IgD-negative memory B cell (primary cell): ENCODE data around the gene SPEF1. TPM values are rescaled to one million over a fixed set of nuclear protein-coding genes. Genes with fewer than 3 reads are reported as not detected.
A peak's percentile ranks its signal among the peaks of the same experiment; 100 is the strongest.
"Not testable (repeated sequence)": the region's sequence is repeated elsewhere in the genome, so short reads cannot be mapped to it uniquely, and the experiment has no call there.

Experiments used
- H3K27ac Mint-ChIP-seq, 3 donors: one replicate each; pipeline ENCODE4 v1.8.0; 2020 to 2022; ENCODE audit warnings: mild to moderate bottlenecking in 3 of 3, mixed read lengths in 3 of 3, moderate library complexity in 1 of 3
- H3K27me3 Mint-ChIP-seq: one replicate; pipeline ENCODE4 v1.8.0; 2021; ENCODE audit warnings: mixed read lengths
- H3K36me3 Mint-ChIP-seq: one replicate; pipeline ENCODE4 v1.8.0; 2020; ENCODE audit warnings: mild to moderate bottlenecking, mixed read lengths
- H3K4me1 Mint-ChIP-seq, 3 donors: one replicate each; pipeline ENCODE4 v1.8.0; 2020 to 2022; ENCODE audit warnings: mixed read lengths in 3 of 3, mild to moderate bottlenecking in 1 of 3
- H3K4me3 Mint-ChIP-seq, 4 donors: one replicate each; pipeline ENCODE4 v1.8.0; 2020 to 2022; ENCODE audit warnings: mild to moderate bottlenecking in 4 of 4, mixed read lengths in 4 of 4, moderate library complexity in 3 of 4
- H3K9me3 Mint-ChIP-seq, 3 donors: one replicate each; pipeline ENCODE4 v1.8.0; 2020 to 2021; ENCODE audit warnings: mixed read lengths in 3 of 3, mild to moderate bottlenecking in 1 of 3
- polyA plus RNA-seq: library from polyadenylated mRNA; unstranded; fragments of 300-500 nt; fragmentation: Illumina TruSeq; gene quantifications from one replicate; pipeline ENCODE4 v1.2.3, GENCODE V29; 2021

Gene SPEF1
- polyA plus RNA-seq, 1 donor from 2014 or later, result not detected

DNA sequence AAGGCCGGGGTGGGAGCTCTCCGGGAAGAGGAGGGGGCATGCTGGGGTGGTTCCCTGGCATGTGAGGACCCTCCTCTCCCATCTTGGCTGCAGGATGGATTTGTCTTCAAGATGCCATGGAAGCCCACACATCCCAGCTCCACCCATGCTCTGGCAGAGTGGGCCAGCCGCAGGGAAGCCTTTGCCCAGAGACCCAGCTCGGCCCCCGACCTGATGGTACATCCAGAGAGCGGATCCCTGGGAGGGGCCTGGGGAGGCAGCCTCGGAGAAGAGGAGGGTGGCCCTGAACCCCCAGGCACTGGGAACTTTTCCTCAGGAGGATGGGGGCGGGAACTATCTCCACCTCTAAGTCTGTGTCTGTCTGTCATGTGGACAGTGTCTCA is 19.6 kb upstream of the SPEF1 start:
- Mint-ChIP-seq H3K36me3 (peaks cover 4% of the 10 kb centered on the region), H3K9me3 (no peaks in the 10 kb centered on the region), H3K4me1 (peaks cover 37 to 47% (median 37%) of the 10 kb centered on the region in 3 donors), H3K27ac (peak overlapping the region in 2 of 3 donors; percentile 95 to 98), H3K27me3 (no peaks in the 10 kb centered on the region), H3K4me3 (no peak overlapping the region)

DNA sequence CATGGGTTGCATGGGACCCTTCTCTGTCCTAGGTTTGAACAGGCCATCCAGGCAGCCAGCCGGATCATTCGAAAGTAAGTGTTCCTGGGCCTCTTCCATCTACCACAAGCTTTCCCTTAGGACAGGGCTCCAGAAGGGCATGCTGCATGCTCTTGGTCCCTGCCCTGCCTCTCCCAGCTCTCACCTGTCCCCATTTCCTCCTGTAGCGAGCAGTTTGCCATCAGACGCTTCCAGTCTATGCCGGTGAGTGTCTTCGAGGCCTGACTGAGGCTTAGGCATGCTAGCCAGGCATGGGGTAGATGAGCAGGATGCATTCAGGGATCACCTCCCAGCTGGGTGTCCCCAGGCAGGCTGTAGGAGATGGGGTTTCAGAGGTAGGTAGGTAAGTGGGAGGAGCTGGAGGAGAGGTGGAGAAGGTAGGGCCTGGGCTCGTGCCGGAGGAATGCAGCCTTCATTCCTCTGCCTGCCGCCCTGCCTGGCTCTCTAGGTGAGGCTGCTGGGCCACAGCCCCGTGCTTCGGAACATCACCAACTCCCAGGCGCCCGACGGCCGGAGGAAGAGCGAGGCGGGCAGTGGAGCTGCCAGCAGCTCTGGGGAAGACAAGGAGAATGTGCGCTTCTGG is 19.1 kb upstream of the SPEF1 start:
- peak overlapping the region in 3 of 4 donors; percentile 43 to 91 (median 87) for H3K4me3 Mint-ChIP-seq
- H3K9me3 Mint-ChIP-seq, result no peaks in the 10 kb centered on the region

DNA sequence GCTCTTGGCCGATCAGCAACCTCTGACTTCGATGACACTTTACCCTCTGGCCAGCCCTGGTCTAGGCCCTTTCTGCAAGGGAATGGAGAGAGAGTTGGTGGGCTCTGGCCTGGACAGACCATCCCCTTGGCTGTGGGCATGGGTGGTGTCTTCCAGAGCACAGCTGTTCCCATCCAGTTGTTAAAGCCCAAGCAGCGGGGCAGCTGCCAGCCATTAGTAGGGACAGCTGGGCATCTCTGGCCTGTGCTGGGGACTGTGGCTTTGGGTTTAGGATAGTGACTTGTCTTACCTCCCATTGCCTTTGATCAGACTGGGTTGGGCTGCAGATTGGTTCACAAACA is 17.6 kb upstream of the SPEF1 start:
- Mint-ChIP-seq H3K27me3 (no peaks in the 10 kb centered on the region), H3K27ac (peak overlapping the region; percentile 95 to 98 (median 98)), H3K4me3 (peak overlapping the region; percentile 63 to 91 (median 89)), H3K9me3 (no peaks in the 10 kb centered on the region), H3K36me3 (peaks cover 2% of the 10 kb centered on the region), H3K4me1 (peaks cover 42 to 49% (median 43%) of the 10 kb centered on the region in 3 donors)

More for the DNA sequence above, 19.1 kb upstream of the SPEF1 start:
- Mint-ChIP-seq H3K4me1 (peaks cover 41 to 48% (median 42%) of the 10 kb centered on the region in 3 donors), H3K36me3 (peaks cover 4% of the 10 kb centered on the region), H3K27ac (peak overlapping the region; percentile 95 to 98 (median 98)), H3K27me3 (no peaks in the 10 kb centered on the region)

DNA sequence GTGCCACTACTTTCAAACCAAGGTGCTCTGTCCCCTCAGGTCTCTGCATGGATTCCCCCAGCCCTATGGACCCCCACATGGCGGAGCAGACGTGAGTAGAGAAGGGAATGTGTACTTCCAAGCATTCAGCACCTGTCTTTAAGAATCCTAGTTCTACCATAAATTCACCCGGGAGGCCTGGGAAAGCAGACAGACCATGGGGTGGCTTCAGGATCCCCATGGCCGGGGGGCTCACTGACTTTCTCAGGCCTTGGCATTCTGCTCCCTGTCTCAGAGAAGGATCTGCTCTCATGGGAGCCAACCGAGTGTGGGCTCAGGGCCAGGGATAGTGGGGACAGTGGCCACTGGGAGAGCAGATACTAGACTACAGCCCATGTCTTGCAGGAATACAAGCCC is 17.1 kb upstream of the SPEF1 start:
- H3K4me3 Mint-ChIP-seq, result peak overlapping the region; percentile 76 to 91 (median 89)
- no peaks in the 10 kb centered on the region for H3K9me3 Mint-ChIP-seq
- H3K36me3 Mint-ChIP-seq, result peaks cover 2% of the 10 kb centered on the region
- H3K4me1 Mint-ChIP-seq, result peaks cover 40 to 48% (median 43%) of the 10 kb centered on the region in 3 donors
- H3K27me3 Mint-ChIP-seq, result no peaks in the 10 kb centered on the region
- H3K27ac Mint-ChIP-seq, result peak overlapping the region; percentile 85 to 98 (median 98)

GRCh38 chr20:3797592-3798372 is 16.5 kb upstream of the SPEF1 start:
- no peaks in the 10 kb centered on the region for H3K27me3 Mint-ChIP-seq

GRCh38 chr20:3797226-3797545 is 15.9 kb upstream of the SPEF1 start:
- peak overlapping the region; percentile 76 to 91 (median 89) for H3K4me3 Mint-ChIP-seq
- peak overlapping the region in 1 of 3 donors; percentile 98 for H3K27ac Mint-ChIP-seq
- H3K4me1 Mint-ChIP-seq, result peaks cover 36 to 42% (median 38%) of the 10 kb centered on the region in 3 donors
- H3K27me3 Mint-ChIP-seq, result no peaks in the 10 kb centered on the region
- H3K36me3 Mint-ChIP-seq, result no peaks in the 10 kb centered on the region
- H3K9me3 Mint-ChIP-seq, result no peaks in the 10 kb centered on the region

More at GRCh38 chr20:3797592-3798372, 16.5 kb upstream of the SPEF1 start:
- peaks cover 38 to 46% (median 41%) of the 10 kb centered on the region in 3 donors for H3K4me1 Mint-ChIP-seq
- H3K27ac Mint-ChIP-seq, result peak overlapping the region; percentile 85 to 98 (median 98)
- H3K4me3 Mint-ChIP-seq, result peak overlapping the region; percentile 76 to 91 (median 89)
- peaks cover 2% of the 10 kb centered on the region for H3K36me3 Mint-ChIP-seq
- H3K9me3 Mint-ChIP-seq, result no peaks in the 10 kb centered on the region

GRCh38 chr20:3796477-3797225 is 15.4 kb upstream of the SPEF1 start:
- peak overlapping the region; percentile 76 to 98 (median 91) for H3K4me3 Mint-ChIP-seq
- H3K36me3 Mint-ChIP-seq, result no peaks in the 10 kb centered on the region
- peaks cover 36 to 42% (median 38%) of the 10 kb centered on the region in 3 donors for H3K4me1 Mint-ChIP-seq
- no peaks in the 10 kb centered on the region for H3K9me3 Mint-ChIP-seq
- no peaks in the 10 kb centered on the region for H3K27me3 Mint-ChIP-seq
- peak overlapping the region in 2 of 3 donors; percentile 13 to 99 for H3K27ac Mint-ChIP-seq

DNA sequence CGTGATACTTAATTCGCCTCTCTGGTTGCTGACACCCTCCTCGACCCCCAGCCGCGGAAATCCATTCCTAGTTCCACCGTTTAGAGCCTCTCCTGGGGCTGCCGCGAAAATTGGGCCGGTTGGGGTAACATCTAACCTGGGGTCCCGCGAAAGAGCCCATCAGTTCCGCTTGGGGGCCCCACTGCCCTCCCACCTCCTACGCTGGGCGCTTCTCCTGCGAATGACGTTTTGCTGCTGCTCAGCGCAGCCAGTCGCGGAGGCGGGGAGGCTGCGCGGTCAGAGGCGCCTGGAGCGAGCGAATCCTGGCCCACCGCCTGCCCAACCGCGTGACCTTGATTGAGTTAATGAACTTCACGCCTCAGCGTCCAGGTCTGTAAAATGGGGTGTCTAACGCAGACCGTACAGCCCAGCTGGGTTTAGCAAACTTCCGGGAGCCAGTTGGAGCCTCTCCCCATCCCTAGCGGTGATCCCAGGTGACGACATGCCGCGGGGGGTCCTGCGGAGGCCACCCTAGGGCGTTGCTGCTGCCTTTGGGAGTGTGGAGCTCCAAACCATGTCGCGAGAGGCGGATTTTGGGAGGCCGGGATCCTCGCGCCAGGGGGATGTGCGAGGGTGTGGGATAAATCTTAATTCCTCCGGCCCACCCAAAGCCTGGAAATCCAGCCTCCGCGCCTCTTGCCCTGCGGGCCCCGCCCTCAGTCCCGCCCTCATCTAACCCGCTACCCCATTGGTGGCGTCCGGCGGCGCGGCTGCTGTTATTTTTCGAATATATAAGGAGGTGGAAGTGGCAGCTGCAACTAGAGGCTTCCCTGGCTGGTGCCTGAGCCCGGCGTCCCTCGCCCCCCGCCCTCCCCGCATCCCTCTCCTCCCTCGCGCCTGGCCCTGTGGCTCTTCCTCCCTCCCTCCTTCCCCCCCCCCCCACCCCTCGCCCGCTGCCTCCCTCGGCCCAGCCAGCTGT is 14.5 kb upstream of the SPEF1 start, which contains the start of gene CDC25B:
Gene CDC25B, plus strand, starts transcription at position 800 of the 958 bp plus-strand sequence. CDS start 222 bp downstream, outside the sequence.
- H3K36me3 Mint-ChIP-seq, result no peaks in the 10 kb centered on the region
- peak within 1 kb of the TSS; percentile 90 to 98 (median 96) for H3K4me3 Mint-ChIP-seq
- H3K27ac Mint-ChIP-seq, result peak within 1 kb of the TSS; percentile 94 to 99 (median 97)
- no peaks in the 10 kb centered on the region for H3K27me3 Mint-ChIP-seq
- H3K9me3 Mint-ChIP-seq, result no peaks in the 10 kb centered on the region
- H3K4me1 Mint-ChIP-seq, result peaks cover 35 to 42% (median 36%) of the 10 kb centered on the region in 3 donors

DNA sequence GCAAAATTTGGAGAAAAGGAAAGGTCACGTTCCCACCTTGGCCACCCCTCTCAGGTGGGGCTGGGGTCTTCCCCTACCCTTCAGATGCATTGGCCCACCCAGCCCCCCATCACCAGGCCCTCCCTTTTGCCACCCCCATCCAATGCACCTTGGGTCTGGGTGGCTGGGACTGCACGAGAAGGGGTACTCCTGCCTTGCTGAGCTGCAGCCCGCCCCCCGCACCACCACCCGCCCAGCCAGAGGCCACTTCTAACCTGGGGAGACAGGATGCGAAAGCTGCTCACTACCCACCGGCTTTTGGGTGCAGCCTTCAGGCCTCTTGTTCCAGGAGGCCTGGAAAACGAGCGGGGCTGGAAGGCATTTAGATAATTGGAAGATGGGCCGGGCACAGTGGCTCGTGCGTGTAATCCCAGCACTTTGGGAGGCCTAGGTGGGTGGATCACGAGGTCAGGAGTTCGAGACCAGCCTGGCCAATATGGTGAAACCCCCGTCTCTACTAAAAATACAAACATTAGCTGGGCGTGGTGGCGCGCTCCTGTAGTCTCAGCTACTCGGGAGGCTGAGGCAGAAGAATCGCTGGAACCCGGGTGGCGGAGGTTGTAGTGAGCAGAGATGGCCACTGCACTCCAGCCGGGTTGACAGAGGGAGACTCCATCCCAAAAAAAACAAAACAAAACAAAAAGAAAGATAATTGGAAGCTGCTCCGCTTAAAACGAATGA is 13.6 kb upstream of the SPEF1 start:
- no peaks in the 10 kb centered on the region for H3K9me3 Mint-ChIP-seq
- no peaks in the 10 kb centered on the region for H3K36me3 Mint-ChIP-seq
- H3K4me1 Mint-ChIP-seq, result peaks cover 29 to 34% (median 33%) of the 10 kb centered on the region in 3 donors
- H3K27me3 Mint-ChIP-seq, result no peaks in the 10 kb centered on the region
- peak overlapping the region; percentile 94 to 99 (median 97) for H3K27ac Mint-ChIP-seq
- peak overlapping the region; percentile 90 to 98 (median 96) for H3K4me3 Mint-ChIP-seq

- H3K36me3 Mint-ChIP-seq, H3K27me3 Mint-ChIP-seq, H3K9me3 Mint-ChIP-seq: not testable (repeated sequence)
- Mint-ChIP-seq H3K4me1 (peaks cover 24 to 27% (median 26%) of the 10 kb centered on the region in 3 donors), H3K27ac (peak overlapping the region in 1 of 3 donors; percentile 43), H3K4me3 (peak overlapping the region in 2 of 4 donors; percentile 44 to 98)
Observed at GRCh38 chr20:3794168-3794567, 12.9 kb upstream of the SPEF1 start.

GRCh38 chr20:3789201-3789600 is 8.0 kb upstream of the SPEF1 start:
- peaks cover 13 to 16% (median 14%) of the 10 kb centered on the region in 3 donors for H3K4me1 Mint-ChIP-seq
- not testable (repeated sequence) for H3K9me3 Mint-ChIP-seq, H3K36me3 Mint-ChIP-seq, H3K27me3 Mint-ChIP-seq
- H3K4me3 Mint-ChIP-seq, result peak overlapping the region in 2 of 4 donors; percentile 70 to 84
- H3K27ac Mint-ChIP-seq, result peak overlapping the region in 1 of 3 donors; percentile 79

DNA sequence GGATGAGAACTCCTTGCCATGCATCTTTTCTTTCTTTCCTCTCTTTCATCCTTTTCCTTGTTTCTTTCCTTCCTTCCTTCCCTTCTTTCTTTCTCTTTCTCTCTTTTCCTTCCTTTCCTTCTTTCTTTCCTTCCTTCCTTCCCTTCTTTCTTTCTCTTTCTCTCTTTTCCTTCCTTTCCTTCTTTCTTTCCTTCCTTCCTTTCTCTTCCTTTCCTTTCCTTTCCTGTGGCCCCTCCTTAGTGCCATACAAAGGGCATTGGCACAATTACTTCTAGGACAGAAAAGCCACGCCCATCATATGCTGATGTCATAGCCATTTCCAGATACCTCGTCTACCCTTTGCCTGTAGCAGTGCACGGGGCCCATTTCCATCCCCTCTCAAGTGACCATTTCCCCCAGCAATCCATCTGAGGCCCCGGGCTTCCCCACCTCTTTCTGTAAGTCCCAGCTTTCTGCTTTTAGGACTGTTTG is 7.5 kb upstream of the SPEF1 start:
- Mint-ChIP-seq H3K27ac (peak overlapping the region in 1 of 3 donors; percentile 79), H3K36me3 (no peaks in the 10 kb centered on the region)

DNA sequence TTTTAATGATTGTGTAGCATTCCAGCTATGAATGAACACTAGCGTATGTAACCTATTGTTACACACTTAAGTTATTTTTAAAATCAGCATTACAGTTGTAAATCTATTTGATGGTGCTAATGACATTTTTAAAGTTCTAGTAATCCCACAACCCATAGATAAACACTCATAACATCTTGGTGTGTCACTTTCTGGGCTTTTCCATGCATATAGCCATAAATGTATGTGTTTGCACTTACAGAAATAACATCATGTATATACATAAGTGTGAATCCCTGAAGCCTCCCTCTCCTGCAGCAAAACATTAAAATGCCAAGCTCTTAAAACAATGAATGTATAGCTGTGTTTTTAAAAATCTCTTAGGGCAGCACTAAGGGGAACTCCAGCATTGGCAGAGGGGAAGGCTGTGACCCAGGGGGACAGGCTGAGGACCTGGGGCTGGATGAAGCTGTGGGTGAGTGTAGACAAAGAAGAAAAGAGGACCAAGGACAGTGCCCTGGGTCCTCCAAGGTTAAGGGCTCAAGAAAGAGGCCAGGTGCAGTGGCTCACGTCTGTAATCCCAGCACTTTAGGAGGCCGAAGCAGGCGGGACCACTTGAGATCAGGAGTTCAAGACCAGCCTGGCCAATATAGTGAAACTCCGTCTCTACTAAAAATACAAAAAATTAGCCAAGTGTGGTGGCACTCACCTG is 6.2 kb upstream of the SPEF1 start:
- Mint-ChIP-seq H3K4me1 (peaks cover 14 to 16% (median 16%) of the 10 kb centered on the region in 3 donors), H3K9me3 (no peaks in the 10 kb centered on the region), H3K27ac (peak overlapping the region in 2 of 3 donors; percentile 67 to 78), H3K4me3 (peak overlapping the region; percentile 69 to 84 (median 76)), H3K36me3 (no peaks in the 10 kb centered on the region), H3K27me3 (no peaks in the 10 kb centered on the region)

More for the DNA sequence above, 7.5 kb upstream of the SPEF1 start:
- peaks cover 13 to 16% (median 14%) of the 10 kb centered on the region in 3 donors for H3K4me1 Mint-ChIP-seq
- no peaks in the 10 kb centered on the region for H3K27me3 Mint-ChIP-seq
- peak overlapping the region in 2 of 4 donors; percentile 70 to 84 for H3K4me3 Mint-ChIP-seq
- no peaks in the 10 kb centered on the region for H3K9me3 Mint-ChIP-seq
